GM23338 (cell line): ENCODE data around the gene FXYD2. TPM values are rescaled to one million over a fixed set of nuclear protein-coding genes. Genes with fewer than 3 reads are reported as not detected.

Source experiments
- ATAC-seq: fragments of 200-7000 bp; cut with Tn5 transposase; 3 replicates; pipeline ENCODE4 v1.9.1; 2020
- DNase-seq: peaks from one replicate; pipeline ENCODE4 v3.0.0-alpha.2; 2015; ENCODE audit warnings: low spot score
- H2AFZ ChIP-seq: fragments of 200-600 bp; sonication (generic); 2 replicates; pipeline ENCODE4 v1.8.0; 2016; ENCODE audit warnings: antibody characterized with exemption, mild to moderate bottlenecking, moderate library complexity
- H3F3A ChIP-seq: fragments of 200-600 bp; sonication (generic); replicated peaks from 2 replicates; pipeline ENCODE4 v1.8.0; 2017; ENCODE audit warnings: antibody characterized with exemption, mixed run types, low read depth
- H3K27ac ChIP-seq: fragments of 200-600 bp; sonication (generic); 2 replicates; pipeline ENCODE4 v1.6.1; 2016; ENCODE audit warnings: low read depth
- H3K27me3 ChIP-seq: fragments of 200-600 bp; sonication (generic); 2 replicates; pipeline ENCODE4 v1.8.0; 2016; ENCODE audit warnings: mild to moderate bottlenecking, mixed run types, moderate library complexity; ENCODE audit not compliant: insufficient read depth
- H3K36me3 ChIP-seq: fragments of 200-600 bp; sonication (generic); 2 replicates; pipeline ENCODE4 v1.8.0; 2016; ENCODE audit warnings: mild to moderate bottlenecking; ENCODE audit not compliant: insufficient read depth
- H3K4me1 ChIP-seq: fragments of 200-600 bp; sonication (generic); 2 replicates; pipeline ENCODE4 v1.8.0; 2016; ENCODE audit warnings: mild to moderate bottlenecking, moderate library complexity; ENCODE audit not compliant: insufficient read depth
- H3K4me2 ChIP-seq: fragments of 200-600 bp; sonication (generic); 2 replicates; pipeline ENCODE4 v1.7.1; 2017; ENCODE audit warnings: mixed run types
- H3K4me3 ChIP-seq: fragments of 200-600 bp; sonication (generic); 2 replicates; pipeline ENCODE4 v1.6.1; 2016; ENCODE audit warnings: mixed run types
- H3K79me2 ChIP-seq: fragments of 200-600 bp; sonication (generic); replicated peaks from 2 replicates; pipeline ENCODE4 v1.8.0; 2017; ENCODE audit warnings: mild to moderate bottlenecking; ENCODE audit not compliant: insufficient read depth
- H3K9me2 ChIP-seq: fragments of 200-600 bp; sonication (generic); 2 replicates; pipeline ENCODE4 v1.8.0; 2017; ENCODE audit not compliant: insufficient read depth
- H4K20me1 ChIP-seq: fragments of 200-600 bp; sonication (generic); replicated peaks from 2 replicates; pipeline ENCODE4 v1.8.0; 2017; ENCODE audit warnings: mild to moderate bottlenecking; ENCODE audit not compliant: insufficient read depth
- H3K27ac Mint-ChIP-seq: 2 replicates; pipeline ENCODE4 v1.8.0; 2020; ENCODE audit warnings: inconsistent platforms, mild to moderate bottlenecking, moderate library complexity, mixed read lengths
- H3K27me3 Mint-ChIP-seq: 3 replicates; pipeline ENCODE4 v1.8.0; 2022; ENCODE audit warnings: low read depth, mild to moderate bottlenecking, moderate library complexity, mixed read lengths, inconsistent platforms; ENCODE audit not compliant: insufficient read depth, poor library complexity
- H3K36me3 Mint-ChIP-seq: 3 replicates; pipeline ENCODE4 v1.8.0; 2021; ENCODE audit warnings: low read depth, mild to moderate bottlenecking, inconsistent platforms, moderate library complexity, mixed read lengths
- H3K4me1 Mint-ChIP-seq: 3 replicates; pipeline ENCODE4 v1.8.0; 2020; ENCODE audit warnings: mild to moderate bottlenecking, inconsistent platforms, mixed read lengths
- H3K4me3 Mint-ChIP-seq: 3 replicates; pipeline ENCODE4 v1.8.0; 2021; ENCODE audit warnings: moderate library complexity, mild to moderate bottlenecking, inconsistent platforms, mixed read lengths
- H3K9me3 Mint-ChIP-seq: 3 replicates; pipeline ENCODE4 v1.8.0; 2020; ENCODE audit warnings: moderate library complexity, mild to moderate bottlenecking, inconsistent platforms, mixed read lengths
- CREB1 ChIP-seq: fragments of 250-450 bp; sonication (Bioruptor Pico); IDR thresholded peaks from 2 replicates; pipeline ENCODE4 v1.5.0; 2020; ENCODE audit warnings: low read depth, mild to moderate bottlenecking, moderate library complexity
- EZH2 ChIP-seq: fragments of 200-600 bp; sonication (generic); IDR thresholded peaks from one replicate; pipeline ENCODE4 v1.8.0; 2017; ENCODE audit warnings: antibody characterized with exemption, mild to moderate bottlenecking, low read depth; ENCODE audit not compliant: unreplicated experiment
- JUNB ChIP-seq: IDR thresholded peaks from one replicate; pipeline ENCODE4 v1.6.1; 2016; ENCODE audit warnings: antibody characterized with exemption; ENCODE audit not compliant: unreplicated experiment
- NANOG ChIP-seq: IDR thresholded peaks from 2 replicates; pipeline ENCODE4 v1.6.1; 2016; ENCODE audit warnings: antibody characterized with exemption, borderline replicate concordance
- POLR2AphosphoS5 ChIP-seq: IDR thresholded peaks from 2 replicates; pipeline ENCODE4 v1.6.1; 2016; ENCODE audit warnings: antibody characterized with exemption, low read depth
- STAT1 ChIP-seq: IDR thresholded peaks from one replicate; pipeline ENCODE4 v1.6.1; 2016; ENCODE audit warnings: antibody characterized with exemption; ENCODE audit not compliant: unreplicated experiment
- ZNF114 ChIP-seq: fragments of 250-450 bp; sonication (Bioruptor Pico); IDR thresholded peaks from 2 replicates; pipeline ENCODE4 v1.5.0; 2020; ENCODE audit warnings: mild to moderate bottlenecking, moderate library complexity
- ZNF331 ChIP-seq: fragments of 250-450 bp; sonication (Bioruptor Pico); IDR thresholded peaks from 2 replicates; pipeline ENCODE4 v1.5.0; 2020; ENCODE audit warnings: low read depth, mild to moderate bottlenecking, moderate library complexity
- polyA plus RNA-seq: library from polyadenylated mRNA; unstranded; fragments of >200 nt; fragmentation: Nextera tagmentation; extraction: Ambion mirVana; gene quantifications from 2 replicates; pipeline ENCODE4 v1.2.1, GENCODE V29; 2016
- total RNA-seq: library from RNA; depleted of rRNA; stranded (reverse); fragments of >200 nt; shearing (Covaris generic); gene quantifications from 2 replicates; pipeline ENCODE4 v1.2.3, GENCODE V29; 2014
- TF ChIP-seq, protein P1 (sequence below), 2 experiments: fragments of 200-600 bp in 1 of 2; sonication (generic) in 1 of 2; conservative IDR thresholded peaks; 2 replicates each; pipeline versions ENCODE4 v1.5.1 to v1.6.1; 2016 to 2017; ENCODE audit warnings: antibody characterized with exemption in 2 of 2, low read depth in 2 of 2, mild to moderate bottlenecking in 2 of 2, moderate library complexity in 1 of 2
- TF ChIP-seq, protein P2 (sequence below): IDR thresholded peaks from one replicate; pipeline ENCODE4 v1.6.1; 2018; ENCODE audit warnings: antibody characterized with exemption; ENCODE audit not compliant: unreplicated experiment
- TF ChIP-seq, protein P3 (sequence below): IDR thresholded peaks from 2 replicates; pipeline ENCODE4 v1.6.1; 2016; ENCODE audit warnings: antibody characterized with exemption
- TF ChIP-seq, protein P4 (sequence below): fragments of 250-450 bp; sonication (Bioruptor Pico); IDR thresholded peaks from 2 replicates; pipeline ENCODE4 v1.5.0; 2020; ENCODE audit warnings: mild to moderate bottlenecking, moderate library complexity

Gene FXYD2
- total and polyA plus RNA-seq, 2 experiments from 2014 or later = 0.59 to 1.4 TPM

DNA sequence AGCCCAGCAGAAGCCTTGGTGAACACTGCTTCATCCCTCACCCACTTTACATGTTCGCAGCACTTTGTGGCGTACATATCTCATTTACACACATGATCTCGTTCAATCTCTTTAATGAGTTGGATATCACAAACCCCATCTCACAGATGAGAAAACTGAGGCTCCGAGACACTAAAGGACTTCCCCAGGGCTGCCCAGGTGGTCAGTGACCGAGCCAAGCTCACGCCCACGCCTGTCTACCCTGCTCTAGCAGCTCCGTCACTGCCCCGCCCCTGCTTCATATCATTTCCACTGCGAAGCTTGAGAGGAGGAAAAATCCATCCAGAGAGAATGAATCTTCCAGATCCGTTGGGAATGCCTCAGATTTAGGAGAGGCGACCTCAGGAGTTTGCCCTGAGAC lies 15.8 kb downstream of the FXYD2 start:
- no peak for ATAC-seq
- Histone ChIP-seq H3F3A (no peaks in the 10 kb centered on the region), H3K27me3 (0 out of 2 replicates have a peak, but pooled peaks cover 4% of the 10 kb centered on the region), H4K20me1 (no peaks in the 10 kb centered on the region), H2AFZ (0 out of 2 replicates have a peak overlapping the region, but pooled peaks have one; percentile 43), H3K36me3 (no peaks in the 10 kb centered on the region), H3K9me2 (no peaks in the 10 kb centered on the region), H3K4me1 (0 out of 2 replicates have a peak, but pooled peaks cover 3% of the 10 kb centered on the region), H3K27ac (no peak overlapping the region), H3K4me3 (no peak overlapping the region), H3K79me2 (no peaks in the 10 kb centered on the region), H3K4me2 (no peak overlapping the region)
- Mint-ChIP-seq H3K4me3 (no peak overlapping the region), H3K9me3 (no peaks in the 10 kb centered on the region), H3K36me3 (no peaks in the 10 kb centered on the region; the same call in 2 of the 3 replicates), H3K4me1 (peaks cover 5% of the 10 kb centered on the region; the same call in 1 of the 3 replicates), H3K27ac (no peak overlapping the region), H3K27me3 (peaks cover 1% of the 10 kb centered on the region)
- TF ChIP-seq POLR2AphosphoS5 (no peak), STAT1 (no peak), CREB1 (CRISPR knock-in tag) (no peak), JUNB (no peak), EZH2 (no peak), ZNF114 (no peak), NANOG (no peak), ZNF331 (CRISPR knock-in tag) (no peak)
- TF ChIP-seq, protein P1, sequence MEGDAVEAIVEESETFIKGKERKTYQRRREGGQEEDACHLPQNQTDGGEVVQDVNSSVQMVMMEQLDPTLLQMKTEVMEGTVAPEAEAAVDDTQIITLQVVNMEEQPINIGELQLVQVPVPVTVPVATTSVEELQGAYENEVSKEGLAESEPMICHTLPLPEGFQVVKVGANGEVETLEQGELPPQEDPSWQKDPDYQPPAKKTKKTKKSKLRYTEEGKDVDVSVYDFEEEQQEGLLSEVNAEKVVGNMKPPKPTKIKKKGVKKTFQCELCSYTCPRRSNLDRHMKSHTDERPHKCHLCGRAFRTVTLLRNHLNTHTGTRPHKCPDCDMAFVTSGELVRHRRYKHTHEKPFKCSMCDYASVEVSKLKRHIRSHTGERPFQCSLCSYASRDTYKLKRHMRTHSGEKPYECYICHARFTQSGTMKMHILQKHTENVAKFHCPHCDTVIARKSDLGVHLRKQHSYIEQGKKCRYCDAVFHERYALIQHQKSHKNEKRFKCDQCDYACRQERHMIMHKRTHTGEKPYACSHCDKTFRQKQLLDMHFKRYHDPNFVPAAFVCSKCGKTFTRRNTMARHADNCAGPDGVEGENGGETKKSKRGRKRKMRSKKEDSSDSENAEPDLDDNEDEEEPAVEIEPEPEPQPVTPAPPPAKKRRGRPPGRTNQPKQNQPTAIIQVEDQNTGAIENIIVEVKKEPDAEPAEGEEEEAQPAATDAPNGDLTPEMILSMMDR (conservative IDR thresholded peaks at IDR 0.05; ENCODE audit: low read depth in 2 of 2) = no peak
- TF ChIP-seq, protein P2, sequence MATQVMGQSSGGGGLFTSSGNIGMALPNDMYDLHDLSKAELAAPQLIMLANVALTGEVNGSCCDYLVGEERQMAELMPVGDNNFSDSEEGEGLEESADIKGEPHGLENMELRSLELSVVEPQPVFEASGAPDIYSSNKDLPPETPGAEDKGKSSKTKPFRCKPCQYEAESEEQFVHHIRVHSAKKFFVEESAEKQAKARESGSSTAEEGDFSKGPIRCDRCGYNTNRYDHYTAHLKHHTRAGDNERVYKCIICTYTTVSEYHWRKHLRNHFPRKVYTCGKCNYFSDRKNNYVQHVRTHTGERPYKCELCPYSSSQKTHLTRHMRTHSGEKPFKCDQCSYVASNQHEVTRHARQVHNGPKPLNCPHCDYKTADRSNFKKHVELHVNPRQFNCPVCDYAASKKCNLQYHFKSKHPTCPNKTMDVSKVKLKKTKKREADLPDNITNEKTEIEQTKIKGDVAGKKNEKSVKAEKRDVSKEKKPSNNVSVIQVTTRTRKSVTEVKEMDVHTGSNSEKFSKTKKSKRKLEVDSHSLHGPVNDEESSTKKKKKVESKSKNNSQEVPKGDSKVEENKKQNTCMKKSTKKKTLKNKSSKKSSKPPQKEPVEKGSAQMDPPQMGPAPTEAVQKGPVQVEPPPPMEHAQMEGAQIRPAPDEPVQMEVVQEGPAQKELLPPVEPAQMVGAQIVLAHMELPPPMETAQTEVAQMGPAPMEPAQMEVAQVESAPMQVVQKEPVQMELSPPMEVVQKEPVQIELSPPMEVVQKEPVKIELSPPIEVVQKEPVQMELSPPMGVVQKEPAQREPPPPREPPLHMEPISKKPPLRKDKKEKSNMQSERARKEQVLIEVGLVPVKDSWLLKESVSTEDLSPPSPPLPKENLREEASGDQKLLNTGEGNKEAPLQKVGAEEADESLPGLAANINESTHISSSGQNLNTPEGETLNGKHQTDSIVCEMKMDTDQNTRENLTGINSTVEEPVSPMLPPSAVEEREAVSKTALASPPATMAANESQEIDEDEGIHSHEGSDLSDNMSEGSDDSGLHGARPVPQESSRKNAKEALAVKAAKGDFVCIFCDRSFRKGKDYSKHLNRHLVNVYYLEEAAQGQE = no peak
- TF ChIP-seq, protein P3, sequence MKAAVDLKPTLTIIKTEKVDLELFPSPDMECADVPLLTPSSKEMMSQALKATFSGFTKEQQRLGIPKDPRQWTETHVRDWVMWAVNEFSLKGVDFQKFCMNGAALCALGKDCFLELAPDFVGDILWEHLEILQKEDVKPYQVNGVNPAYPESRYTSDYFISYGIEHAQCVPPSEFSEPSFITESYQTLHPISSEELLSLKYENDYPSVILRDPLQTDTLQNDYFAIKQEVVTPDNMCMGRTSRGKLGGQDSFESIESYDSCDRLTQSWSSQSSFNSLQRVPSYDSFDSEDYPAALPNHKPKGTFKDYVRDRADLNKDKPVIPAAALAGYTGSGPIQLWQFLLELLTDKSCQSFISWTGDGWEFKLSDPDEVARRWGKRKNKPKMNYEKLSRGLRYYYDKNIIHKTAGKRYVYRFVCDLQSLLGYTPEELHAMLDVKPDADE = no peak
- TF ChIP-seq, protein P4, sequence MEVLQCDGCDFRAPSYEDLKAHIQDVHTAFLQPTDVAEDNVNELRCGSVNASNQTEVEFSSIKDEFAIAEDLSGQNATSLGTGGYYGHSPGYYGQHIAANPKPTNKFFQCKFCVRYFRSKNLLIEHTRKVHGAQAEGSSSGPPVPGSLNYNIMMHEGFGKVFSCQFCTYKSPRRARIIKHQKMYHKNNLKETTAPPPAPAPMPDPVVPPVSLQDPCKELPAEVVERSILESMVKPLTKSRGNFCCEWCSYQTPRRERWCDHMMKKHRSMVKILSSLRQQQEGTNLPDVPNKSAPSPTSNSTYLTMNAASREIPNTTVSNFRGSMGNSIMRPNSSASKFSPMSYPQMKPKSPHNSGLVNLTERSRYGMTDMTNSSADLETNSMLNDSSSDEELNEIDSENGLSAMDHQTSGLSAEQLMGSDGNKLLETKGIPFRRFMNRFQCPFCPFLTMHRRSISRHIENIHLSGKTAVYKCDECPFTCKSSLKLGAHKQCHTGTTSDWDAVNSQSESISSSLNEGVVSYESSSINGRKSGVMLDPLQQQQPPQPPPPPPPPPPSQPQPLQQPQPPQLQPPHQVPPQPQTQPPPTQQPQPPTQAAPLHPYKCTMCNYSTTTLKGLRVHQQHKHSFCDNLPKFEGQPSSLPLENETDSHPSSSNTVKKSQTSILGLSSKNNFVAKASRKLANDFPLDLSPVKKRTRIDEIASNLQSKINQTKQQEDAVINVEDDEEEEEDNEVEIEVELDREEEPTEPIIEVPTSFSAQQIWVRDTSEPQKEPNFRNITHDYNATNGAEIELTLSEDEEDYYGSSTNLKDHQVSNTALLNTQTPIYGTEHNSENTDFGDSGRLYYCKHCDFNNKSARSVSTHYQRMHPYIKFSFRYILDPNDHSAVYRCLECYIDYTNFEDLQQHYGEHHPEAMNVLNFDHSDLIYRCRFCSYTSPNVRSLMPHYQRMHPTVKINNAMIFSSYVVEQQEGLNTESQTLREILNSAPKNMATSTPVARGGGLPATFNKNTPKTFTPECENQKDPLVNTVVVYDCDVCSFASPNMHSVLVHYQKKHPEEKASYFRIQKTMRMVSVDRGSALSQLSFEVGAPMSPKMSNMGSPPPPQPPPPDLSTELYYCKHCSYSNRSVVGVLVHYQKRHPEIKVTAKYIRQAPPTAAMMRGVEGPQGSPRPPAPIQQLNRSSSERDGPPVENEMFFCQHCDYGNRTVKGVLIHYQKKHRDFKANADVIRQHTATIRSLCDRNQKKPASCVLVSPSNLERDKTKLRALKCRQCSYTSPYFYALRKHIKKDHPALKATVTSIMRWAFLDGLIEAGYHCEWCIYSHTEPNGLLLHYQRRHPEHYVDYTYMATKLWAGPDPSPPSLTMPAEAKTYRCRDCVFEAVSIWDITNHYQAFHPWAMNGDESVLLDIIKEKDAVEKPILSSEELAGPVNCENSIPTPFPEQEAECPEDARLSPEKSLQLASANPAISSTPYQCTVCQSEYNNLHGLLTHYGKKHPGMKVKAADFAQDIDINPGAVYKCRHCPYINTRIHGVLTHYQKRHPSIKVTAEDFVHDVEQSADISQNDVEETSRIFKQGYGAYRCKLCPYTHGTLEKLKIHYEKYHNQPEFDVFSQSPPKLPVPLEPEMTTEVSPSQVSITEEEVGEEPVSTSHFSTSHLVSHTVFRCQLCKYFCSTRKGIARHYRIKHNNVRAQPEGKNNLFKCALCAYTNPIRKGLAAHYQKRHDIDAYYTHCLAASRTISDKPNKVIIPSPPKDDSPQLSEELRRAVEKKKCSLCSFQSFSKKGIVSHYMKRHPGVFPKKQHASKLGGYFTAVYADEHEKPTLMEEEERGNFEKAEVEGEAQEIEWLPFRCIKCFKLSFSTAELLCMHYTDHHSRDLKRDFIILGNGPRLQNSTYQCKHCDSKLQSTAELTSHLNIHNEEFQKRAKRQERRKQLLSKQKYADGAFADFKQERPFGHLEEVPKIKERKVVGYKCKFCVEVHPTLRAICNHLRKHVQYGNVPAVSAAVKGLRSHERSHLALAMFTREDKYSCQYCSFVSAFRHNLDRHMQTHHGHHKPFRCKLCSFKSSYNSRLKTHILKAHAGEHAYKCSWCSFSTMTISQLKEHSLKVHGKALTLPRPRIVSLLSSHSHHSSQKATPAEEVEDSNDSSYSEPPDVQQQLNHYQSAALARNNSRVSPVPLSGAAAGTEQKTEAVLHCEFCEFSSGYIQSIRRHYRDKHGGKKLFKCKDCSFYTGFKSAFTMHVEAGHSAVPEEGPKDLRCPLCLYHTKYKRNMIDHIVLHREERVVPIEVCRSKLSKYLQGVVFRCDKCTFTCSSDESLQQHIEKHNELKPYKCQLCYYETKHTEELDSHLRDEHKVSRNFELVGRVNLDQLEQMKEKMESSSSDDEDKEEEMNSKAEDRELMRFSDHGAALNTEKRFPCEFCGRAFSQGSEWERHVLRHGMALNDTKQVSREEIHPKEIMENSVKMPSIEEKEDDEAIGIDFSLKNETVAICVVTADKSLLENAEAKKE = no peak
- no peak for DNase-seq
